ENCODE data around the gene FAM180A.

The FAM180A gene

DNA sequence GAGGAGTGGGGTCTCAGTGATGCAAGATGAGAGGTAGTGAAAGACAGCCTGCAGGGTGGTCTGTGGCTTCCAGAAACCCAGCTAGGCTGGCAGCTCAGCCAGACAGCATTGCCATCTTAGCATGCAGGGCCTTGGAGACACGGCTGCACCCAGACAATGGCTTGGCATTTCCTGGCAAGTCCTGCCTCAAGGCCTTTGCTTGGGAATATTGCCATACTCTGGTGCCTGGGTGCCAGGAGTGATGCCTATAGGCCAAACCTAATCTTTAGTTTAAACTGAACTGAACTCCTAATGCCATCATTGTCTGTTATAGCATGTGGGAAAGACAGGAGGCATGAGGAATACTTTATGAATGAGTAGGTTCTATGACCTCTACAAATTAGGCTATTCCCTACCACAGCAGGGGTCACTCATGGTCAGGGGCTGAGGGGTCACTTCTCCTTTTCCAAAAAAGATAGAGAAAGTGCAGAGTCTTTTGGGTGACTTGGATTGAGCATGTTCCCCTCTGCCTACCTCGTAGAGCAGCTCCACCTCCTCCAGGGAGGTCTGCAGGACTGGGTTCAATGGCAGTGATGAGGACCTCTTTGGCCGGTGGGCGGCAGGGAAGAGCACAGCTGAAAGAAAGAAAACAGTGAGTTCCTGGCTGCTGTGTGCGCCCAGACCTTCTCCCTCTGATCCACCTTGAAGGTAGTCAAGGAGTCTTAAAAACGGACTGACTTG lies 11.9 kb downstream of the FAM180A start:
- DNase-seq: no peak

DNA sequence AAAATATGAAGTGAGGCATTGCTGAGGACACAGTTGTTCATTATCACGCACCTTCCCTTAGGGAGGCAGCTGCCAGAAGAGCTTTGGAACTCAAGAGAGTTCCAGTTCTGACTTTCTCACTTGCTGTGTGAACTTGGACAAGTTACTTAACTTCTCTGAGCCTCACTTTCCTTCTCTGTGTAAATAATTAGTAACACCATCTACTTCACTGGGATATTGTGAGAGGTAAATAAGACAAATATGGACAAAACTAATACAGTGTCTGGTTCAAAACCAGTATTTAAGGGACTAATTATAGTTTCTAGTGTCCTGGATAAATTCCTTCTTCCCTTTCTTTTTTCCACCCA lies 14.3 kb downstream of the FAM180A start:
- no peak for DNase-seq

DNA sequence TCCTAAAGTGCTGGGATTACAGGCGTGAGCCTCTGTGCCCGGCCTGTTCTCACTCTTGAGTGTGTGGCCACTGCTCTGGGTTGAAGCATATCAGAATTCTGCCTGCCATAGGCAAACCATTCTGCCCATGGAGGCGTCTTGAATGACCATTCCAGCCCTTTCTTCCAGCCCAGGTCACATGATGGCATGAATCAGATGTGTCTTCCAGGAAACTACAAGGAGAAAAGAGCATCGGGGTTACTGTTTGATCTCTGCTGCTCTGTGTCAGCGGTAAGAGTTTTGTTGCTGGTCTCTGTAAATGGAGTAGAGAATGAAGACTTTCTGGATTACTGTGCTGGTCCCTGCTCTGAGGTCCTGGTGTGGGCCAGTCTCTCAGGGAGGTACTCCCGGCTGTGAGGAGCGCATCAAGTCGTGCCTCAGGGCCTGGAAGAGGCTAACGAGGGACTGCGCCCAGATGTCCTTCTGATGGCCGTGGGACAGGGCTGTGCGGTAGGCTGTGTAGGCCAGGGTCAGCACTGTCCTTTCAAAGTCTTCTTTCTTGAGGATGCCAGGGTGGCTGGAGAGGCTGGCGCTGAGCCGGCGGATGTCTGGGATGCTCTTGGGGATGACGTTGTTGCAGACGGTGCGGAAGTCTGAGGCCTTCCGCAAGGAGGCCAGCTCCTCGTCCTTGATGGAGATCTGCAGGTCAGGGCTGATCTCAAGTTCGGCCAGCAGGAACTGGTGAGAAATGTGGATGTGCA lies 14.8 kb downstream of the FAM180A start:
- no peak for DNase-seq

DNA sequence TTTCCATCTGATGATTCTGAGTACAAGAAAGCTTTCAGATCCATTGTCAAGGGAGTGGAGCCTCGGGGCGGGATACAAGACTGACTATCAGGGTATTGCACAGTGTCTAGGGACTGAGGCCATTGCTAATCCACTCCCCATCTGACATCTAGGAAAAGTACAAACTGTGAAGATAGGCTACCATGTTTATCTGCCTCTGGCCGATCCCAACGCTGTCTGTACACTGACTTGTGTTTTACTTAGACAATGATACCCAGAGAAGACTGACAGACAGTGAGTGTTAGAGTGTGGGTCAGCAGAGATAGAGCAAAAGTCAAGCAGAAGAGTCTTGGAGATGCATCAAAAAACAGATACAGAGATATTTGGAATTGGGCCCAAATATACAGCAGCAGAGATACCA lies 17.5 kb downstream of the FAM180A start:
- DNase-seq: no peak

DNA sequence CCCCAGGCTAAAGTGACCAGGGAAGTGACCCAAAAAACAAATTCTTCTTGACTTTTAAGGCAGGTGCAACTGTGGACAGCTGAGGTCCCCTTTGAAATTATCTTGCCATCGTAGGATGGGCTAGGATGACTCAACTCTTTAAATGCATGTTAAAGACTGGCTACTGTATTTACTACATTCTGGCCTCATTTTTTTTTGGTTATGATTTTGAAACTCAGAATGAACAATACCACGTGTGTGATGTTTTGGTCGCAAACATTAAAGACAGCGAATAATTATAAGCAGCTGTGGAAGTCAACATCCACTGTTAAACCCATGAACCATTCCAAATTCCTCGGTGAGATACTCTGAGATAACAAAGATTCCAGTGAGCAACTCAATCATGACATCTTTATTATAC lies 19.4 kb downstream of the FAM180A start:
- no peak for DNase-seq

DNA sequence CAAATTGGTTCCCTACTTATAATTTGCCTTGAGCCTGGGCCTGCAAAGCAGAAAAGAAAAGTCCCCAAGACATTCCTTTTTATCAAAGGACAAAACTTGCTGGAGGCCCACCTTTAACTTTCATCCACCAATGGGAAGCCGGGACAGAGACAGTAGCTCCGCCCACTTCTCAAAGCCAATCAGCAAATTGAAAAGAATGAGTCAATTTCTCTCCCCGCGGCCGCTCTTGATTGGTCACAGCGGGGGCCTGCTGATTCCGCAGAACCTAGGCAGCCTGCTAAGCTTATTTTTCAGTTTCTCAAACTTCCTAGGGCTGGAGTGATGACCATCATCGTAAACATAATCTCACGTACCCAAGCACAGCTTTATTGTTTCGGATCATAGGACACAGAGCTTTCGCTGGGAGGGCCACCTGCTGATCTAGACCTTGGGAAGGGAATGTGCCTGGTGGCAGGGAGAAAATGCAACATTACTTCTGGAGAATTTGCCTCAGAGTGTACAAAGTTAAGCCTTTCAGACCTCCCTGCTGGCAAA lies 20.4 kb downstream of the FAM180A start, which contains the start of gene SLC13A4:
SLC13A4 (minus strand) TSS at position 51 of the 534 bp plus-strand sequence. CDS start 690 bp downstream, outside the sequence.
- no peak for DNase-seq

DNA sequence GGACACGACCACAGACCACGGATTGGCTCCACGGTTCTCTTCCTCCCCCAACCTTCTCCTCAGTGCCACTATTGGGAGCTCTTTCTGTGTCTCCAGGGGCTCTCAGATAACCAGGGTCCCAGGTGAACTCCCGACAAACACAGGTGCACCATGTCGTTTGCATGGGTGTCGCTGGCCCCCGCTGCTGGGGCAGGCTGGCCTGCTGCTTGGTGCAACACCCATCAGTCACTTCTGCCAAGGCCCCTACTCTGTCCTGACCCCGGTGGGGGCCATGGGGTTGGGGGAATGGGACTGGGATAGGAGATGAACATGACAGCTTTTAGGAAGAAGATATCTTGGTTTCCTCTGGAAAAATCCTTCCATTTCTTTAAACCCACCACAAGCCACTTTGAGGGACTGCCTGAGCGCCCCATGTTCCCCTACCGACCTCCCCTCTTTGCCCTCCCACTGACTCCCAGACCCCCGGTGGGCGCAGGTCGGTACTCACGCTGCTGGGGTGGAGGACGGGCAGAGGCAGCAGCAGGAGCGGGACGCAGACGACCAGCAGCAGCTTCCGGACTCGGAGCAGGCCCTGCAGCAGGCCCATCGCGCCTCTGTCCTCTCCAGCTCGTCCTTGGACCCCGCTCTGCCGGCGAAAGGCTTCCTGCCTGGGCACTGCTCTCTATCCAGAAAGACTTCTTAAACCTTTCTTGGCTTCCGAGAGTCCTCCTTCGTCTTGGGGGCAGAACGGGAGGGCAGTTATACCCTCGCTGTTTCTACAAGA lies 21.5 kb downstream of the FAM180A start:
- DNase-seq: no peak

DNA sequence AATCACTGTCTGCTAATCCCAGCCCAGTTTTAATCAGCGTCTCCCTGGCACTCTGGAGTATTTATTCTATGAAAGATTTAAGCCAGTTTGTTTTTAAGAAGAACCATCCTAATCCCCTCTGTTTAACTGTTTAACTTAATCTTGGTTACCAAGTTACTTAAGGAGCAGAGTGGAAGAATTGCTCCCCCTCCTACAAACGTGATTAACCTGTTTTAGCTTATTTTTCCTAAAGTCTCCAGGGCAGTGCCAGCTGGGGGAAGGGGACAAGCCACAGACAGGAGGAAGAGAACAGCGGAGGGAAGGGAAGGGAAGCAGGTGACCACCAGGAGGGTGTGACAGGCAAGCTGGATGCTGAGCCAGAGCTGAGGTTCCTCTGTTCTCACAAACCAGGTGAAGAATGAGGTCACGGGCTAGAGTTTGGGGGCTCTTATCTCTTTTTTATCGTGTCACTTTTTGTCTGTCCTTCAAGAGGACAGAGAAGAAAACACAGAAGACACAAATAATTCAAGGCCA lies 22.3 kb downstream of the FAM180A start:
- no peak for DNase-seq

DNA sequence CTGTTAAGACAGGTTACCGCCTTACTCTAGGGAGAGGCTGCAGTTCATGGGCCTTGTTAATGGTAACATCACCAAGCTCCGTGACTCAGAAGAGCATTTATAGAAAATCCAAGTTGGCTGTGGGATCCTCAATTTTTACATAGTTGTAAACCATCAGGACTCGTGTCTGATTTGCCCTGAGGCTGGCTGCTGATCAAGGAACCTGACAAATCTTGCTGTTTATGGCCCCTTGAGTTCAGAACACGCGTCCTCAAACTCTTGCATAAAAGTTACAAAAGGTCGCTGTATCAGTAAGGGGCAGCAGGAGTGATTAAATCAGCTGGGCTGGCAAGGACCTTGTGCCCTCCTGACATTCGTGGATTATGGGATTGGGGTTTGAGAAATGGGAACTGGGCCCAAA lies 25.2 kb downstream of the FAM180A start:
- no peak for DNase-seq

DNA sequence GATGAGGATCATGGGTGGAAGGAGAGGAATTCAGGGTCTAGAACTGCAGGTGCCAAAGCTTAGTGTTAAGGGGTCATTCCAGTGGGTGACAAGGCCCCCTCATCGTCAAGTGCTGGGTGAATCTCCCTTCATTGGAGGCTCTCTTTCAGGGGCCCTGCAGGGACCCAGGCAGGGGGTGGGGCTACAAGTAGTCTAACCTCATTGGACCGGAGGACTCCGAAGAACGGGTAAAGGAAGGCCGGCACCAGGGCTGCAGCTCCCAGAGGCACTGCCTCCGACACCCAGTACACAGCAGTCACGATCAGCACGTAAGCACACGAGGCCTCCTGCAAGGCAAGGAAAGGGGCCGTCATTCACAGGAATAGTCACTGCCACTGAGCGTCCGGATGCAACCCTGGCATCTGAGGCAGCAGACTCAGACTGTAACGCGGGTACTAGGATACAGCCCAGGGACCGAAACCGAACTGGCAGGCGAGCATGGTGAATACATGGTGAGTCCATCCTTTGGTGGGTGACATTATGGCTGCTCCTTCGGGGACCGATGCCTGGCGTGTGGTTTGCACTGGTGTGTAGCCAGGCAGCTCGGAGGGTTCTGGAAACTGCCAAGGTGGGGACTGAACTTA lies 27.3 kb downstream of the FAM180A start:
- DNase-seq: no peak

DNA sequence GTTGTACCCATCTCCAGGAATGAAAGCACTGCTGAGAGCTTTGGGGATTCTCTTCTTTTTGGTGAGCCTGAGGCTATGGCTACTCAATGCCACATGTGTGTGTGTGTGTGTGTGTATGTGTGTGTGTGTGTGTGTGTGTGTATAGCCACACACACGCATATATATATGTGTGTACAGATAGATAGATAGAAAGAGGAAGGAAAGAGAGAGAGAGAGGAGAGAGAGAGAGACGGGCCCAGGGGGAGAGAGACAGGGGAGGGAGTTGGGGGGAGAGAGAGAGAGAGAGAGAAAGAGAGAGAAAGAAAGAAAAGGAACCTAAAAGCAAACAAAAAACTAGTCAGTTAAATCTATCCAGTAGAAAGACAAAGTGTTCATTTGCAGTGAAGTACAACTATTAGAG lies 28.9 kb downstream of the FAM180A start:
- no peak for DNase-seq

DNA sequence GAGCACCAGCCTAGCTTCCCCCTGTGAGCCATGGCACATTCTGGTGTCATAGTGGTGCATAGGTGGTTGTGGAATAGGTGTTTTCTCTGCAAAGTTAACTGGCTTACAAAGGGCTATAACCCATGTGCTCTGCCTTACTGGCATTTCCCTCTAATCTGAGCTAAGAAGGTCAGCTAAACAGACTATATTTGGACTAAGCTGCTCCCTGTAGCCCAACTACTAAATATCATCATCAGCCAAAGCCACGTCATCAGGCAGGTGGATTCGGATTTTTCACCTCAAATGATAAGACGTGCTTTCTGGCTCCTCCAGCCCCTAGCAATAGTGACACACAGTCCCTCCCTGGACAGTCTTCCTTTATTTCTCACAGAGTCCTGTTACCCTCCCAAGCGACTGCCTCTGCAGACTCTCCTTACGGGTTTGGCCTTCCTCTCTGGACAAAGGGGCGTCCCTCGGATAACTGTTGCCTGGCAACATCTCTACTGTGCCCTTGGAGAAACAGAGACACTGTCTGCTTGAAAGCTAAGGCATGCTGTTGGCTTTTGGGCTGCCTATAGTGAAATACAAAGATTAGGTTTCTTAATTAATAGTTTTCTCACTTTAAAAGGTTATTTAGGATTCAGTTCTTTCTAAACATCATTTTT lies 29.7 kb downstream of the FAM180A start:
- no peak for DNase-seq

DNA sequence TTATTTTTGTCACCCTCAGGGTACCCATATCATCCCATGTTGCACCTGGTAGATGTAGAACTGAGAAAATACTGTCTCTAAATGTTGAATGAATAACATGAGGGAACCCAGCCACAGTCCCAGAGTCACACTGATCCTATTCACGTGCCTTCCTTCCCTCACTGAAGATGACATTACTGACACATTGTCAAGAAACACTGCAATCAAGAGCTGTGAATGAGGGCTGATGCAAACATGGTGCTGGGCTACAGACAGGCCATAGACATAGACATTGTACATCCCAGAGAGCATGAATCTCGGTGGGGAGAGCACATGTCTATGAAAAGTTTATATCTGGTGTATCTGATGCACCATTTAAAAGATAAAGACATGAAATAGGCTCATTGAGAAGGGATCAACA lies 30.4 kb downstream of the FAM180A start:
- no peak for DNase-seq

DNA sequence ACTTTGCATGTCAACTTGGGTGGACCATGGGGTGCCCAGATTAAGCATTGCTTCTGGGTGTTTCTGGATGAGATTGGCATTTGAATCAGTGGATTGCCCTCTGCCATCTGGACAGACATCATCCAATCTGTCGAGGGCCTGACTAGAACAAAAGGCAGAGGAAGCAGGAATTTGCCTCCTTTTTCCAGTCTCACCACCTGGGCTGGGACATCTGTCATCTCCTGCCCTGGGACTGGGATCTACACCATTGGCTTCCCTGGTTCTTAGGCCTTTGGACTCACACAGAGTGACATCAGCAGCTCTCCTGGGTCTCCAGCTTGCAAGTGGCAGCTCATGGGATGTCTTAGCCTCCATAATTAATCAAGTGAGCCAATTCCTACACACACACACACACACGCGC lies 30.9 kb downstream of the FAM180A start:
- no peak for DNase-seq

DNA sequence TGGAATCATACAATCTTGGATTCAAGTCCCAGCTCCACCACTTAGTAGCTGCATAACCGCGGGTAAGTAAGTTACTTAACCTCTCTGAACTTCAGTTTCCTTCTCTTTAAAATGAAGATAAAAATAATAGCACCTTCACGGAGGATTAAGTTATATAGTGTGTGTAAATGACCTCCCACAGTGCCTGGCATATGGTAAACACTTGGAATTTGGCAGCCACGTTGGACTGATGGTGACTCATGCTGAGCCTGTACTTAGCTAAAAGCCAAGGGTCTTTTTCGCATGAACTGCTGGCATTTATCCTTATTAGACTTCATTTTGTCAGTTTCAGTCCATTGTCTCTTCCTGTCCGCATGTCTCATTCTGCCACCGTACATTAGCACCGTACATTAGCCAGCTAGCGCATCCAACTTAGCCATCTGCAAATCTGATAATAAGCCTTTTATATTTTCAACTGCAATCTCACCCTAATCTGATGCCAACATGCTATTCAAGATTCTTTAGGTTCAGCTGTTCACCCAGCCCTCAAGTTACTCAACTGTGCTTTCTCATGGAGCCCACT lies 31.9 kb downstream of the FAM180A start:
- no peak for DNase-seq

DNA sequence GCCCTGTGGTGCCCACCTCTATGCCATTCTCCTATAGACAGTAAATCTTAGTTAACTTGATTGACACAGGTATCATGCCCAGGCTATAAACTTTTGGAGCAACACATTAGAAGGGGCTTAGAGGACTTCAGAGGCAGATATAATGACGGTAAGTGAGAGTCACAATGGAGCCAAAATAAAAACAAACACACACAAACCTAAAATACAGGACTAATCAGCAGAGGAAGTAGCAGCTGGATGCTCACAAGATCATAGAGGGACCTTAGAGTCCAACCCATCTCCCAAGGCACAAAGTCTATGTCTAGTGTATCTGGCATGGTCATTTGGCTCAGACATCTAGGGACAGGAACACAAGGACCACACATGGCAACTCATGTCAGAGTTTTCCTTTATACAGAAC lies 32.9 kb downstream of the FAM180A start:
- DNase-seq: no peak

DNA sequence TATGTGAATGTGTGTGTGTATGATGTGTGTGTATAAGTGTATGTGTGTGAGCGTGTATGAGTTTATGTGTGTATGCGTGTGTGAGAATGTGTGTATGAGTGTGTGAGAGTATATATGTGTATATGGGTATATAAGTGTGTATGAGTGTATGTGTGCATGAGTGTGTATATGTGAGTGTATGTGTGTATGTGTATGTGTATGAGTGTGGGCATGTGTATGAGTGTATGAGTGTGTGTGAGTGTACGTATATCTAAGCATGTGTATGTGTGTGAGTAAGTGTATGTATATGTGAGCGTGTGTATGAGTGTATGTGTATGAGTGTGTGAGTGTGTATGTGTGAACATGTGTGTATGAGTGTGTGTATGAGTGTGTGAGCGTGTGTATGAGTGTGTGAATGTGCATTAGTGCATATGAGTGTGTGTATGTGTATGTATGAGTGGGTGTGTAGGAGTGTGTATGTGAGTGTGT lies 33.5 kb downstream of the FAM180A start:
- no peak for DNase-seq

DNA sequence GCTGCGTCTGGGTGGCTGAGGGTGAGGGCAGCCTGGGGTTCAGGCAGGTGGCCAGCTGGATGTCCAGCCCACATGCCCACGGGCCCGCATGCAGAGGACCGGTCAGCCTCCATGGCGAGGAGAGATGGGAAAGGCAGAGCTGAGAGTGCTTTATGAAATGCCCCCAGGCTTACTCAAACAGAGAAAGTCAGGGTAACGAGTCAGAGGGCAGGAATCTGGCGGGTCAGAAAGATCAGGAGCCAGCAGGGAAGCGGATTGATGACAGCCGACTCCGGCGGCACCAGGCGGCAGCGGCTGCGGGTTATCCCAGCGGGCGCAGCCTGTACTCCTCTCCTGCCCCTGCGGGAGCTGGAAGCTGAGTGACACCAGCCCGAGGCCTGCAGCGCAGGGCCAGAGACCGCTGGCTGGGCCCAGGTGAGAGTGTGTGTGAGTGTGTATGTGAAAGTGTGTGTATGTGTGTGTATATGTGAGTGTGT lies 34.0 kb downstream of the FAM180A start:
- no peak for DNase-seq

DNA sequence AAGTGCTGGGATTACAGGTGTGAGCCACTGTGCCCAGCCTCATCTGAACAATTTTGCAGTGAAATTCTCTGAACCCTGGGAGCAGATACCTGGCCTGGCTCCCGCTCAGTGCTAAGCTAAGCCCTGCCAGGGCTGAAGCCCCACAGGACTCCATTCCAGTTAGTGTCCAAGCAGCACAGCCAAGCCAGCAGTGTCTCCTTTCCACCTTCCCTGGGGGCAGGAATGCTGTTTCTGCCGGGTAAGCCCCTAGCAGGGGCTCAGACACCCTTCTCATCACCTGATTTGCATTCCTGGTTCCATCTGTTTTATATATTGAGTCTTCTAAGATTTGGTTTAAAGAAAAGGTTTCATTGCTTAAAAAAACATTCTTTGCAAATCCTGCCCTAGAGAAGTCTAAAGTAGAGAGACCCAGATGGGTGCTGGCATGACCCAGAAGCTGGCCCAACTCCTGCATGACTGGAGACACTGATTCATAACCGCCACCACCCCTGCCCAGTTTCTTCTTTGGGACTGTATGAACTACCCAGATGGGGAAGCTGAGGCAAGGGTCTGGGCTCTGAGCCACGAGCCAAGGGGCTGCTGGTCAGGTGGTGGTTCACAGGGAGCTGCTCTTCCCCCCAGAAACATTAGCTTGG lies 34.7 kb downstream of the FAM180A start:
- no peak for DNase-seq

DNA sequence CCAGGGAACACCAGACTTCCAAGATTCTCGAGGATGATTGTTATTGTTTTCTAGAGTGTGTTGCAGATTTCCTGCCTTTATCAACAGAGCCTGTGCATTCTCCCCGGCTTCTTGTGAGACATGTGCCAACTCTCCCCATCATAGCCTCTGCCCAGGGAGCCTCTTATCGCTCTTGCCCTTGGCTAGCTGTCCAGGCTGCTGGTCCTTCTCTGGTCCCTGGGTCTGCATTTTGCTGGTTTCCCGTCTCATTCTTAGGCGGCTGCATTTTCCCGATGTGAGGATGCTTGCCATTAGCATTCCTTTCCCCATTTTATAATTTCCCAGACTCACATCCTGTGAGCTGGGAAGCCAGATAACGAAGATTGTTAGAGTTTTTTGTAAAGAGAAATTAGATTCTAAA lies 35.8 kb downstream of the FAM180A start:
- DNase-seq: no peak

DNA sequence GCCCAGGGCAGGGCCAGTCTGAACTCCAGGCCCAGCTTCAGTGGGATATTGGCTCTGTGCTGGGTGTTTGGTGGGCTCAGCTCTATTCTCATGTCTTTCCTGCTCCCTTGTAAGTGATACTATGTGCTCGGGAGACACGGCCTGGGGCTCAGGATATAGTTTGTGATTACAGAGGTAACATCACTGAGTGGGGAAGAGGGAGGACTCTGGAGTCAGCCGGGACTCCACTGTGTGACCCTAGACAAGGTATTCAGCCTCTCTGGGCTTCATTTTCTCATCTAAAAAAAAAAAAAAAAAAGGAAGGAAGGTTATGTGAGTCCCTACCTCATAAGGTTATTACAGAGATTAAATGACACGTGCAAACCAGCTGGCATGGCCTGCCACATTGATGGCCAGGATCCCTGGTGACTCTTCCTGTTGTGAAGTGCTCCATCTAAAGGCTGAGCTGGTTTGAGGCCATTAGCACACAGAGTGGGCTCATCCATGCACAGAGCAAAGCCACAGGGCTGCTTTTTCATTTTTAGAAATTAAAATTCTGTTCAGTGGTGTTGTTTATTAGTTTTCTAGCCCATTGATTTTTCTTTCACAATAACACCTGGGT lies 36.3 kb downstream of the FAM180A start:
- DNase-seq: no peak

Data from NCI-H187 treated with DMSO at 0.1 percent for 48 hours (cell line).